Measurements from ENCODE around the gene COQ10A. TPM values are rescaled to one million over a fixed set of nuclear protein-coding genes. Genes with fewer than 3 reads are reported as not detected.

COQ10A gene
- 4.9 and 7.3 TPM in 2 replicates for total RNA-seq

- DNase-seq (ENCODE audit: low read depth, low spot score) = peak; percentile 26
Measured at GRCh38 chr12:56266693-56267442, at the start of gene COQ10A. COQ10A (plus strand) TSS chr12:56266942; CDS start chr12:56267119, 177 bp downstream.

GRCh38 chr12:56219840-56220239 lies 46.9 kb upstream of the COQ10A start:
- DNase-seq (ENCODE audit: low read depth, low spot score) = no peak

GRCh38 chr12:56220611-56221231 lies 46.0 kb upstream of the COQ10A start:
- no peak for DNase-seq (ENCODE audit: low read depth, low spot score)

- DNase-seq (ENCODE audit: low read depth, low spot score) = no peak
Measured at GRCh38 chr12:56221232-56221756, 45.4 kb upstream of the COQ10A start.

GRCh38 chr12:56221757-56222530 lies 44.8 kb upstream of the COQ10A start, which contains the start of gene RNF41:
RNF41 (minus strand) TSS chr12:56221922; CDS start chr12:56214047, 7,875 bp downstream.
- peak; percentile 88 for DNase-seq (ENCODE audit: low read depth, low spot score)

GRCh38 chr12:56222531-56222895 lies 44.2 kb upstream of the COQ10A start:
- no peak for DNase-seq (ENCODE audit: low read depth, low spot score)

- DNase-seq (ENCODE audit: low read depth, low spot score) = no peak
Measured at GRCh38 chr12:56223571-56224101, 43.1 kb upstream of the COQ10A start.

GRCh38 chr12:56224102-56224701 lies 42.5 kb upstream of the COQ10A start, which contains the start of gene NABP2:
NABP2 (plus strand) TSS chr12:56224342; CDS start chr12:56224857, 515 bp downstream.
- peak; percentile 92 for DNase-seq (ENCODE audit: low read depth, low spot score)

GRCh38 chr12:56224954-56225353 lies 41.8 kb upstream of the COQ10A start:
- DNase-seq (ENCODE audit: low read depth, low spot score) = no peak

- no peak for DNase-seq (ENCODE audit: low read depth, low spot score)
Measured at GRCh38 chr12:56229082-56229481, 37.7 kb upstream of the COQ10A start.

- no peak for DNase-seq (ENCODE audit: low read depth, low spot score)
Measured at GRCh38 chr12:56229916-56230431, 36.8 kb upstream of the COQ10A start, which contains the start of gene SLC39A5. SLC39A5 (plus strand) TSS chr12:56230051; CDS start chr12:56231275, 1,224 bp downstream.

- no peak for DNase-seq (ENCODE audit: low read depth, low spot score)
Measured at GRCh38 chr12:56230432-56231183, 36.1 kb upstream of the COQ10A start.

- DNase-seq (ENCODE audit: low read depth, low spot score) = no peak
Measured at GRCh38 chr12:56231184-56231582, 35.6 kb upstream of the COQ10A start.

GRCh38 chr12:56234746-56235436 lies 31.9 kb upstream of the COQ10A start:
- DNase-seq (ENCODE audit: low read depth, low spot score) = no peak

- no peak for DNase-seq (ENCODE audit: low read depth, low spot score)
Measured at GRCh38 chr12:56236091-56236490, 30.7 kb upstream of the COQ10A start.

- DNase-seq (ENCODE audit: low read depth, low spot score) = no peak
Measured at GRCh38 chr12:56236985-56237384, 29.8 kb upstream of the COQ10A start.

- DNase-seq (ENCODE audit: low read depth, low spot score) = no peak
Measured at GRCh38 chr12:56237552-56237951, 29.2 kb upstream of the COQ10A start.

- DNase-seq (ENCODE audit: low read depth, low spot score) = no peak
Measured at GRCh38 chr12:56241424-56242303, 25.1 kb upstream of the COQ10A start.
